C1 segment of cervical spinal cord (tissue), 14 donors: ENCODE results near the gene PPDPF.
"Not testable (repeated sequence)": the region's sequence is repeated elsewhere in the genome, so short reads cannot be mapped to it uniquely, and the experiment has no call there.

ENCODE experiments used
- DNase-seq, 14 donors: peaks; one replicate each; lab custom pipeline; 2025; lab: John Stamatoyannopoulos, UW

Gene PPDPF

GRCh38 chr20:63564036-63564810, 43.7 kb downstream of the PPDPF start:
- DNase-seq = no peak

GRCh38 chr20:63565021-63565698, 44.6 kb downstream of the PPDPF start:
- no peak for DNase-seq

- no peak for DNase-seq
These were observed 45.3 kb downstream of the PPDPF start for GRCh38 chr20:63565699-63566335.

- no peak for DNase-seq
These were observed 46.0 kb downstream of the PPDPF start for GRCh38 chr20:63566395-63567135.

GRCh38 chr20:63567136-63567385, 46.5 kb downstream of the PPDPF start:
- no peak for DNase-seq

GRCh38 chr20:63567386-63568169, 47.0 kb downstream of the PPDPF start:
- peak in 7 of 14 donors; percentile 4 to 33 (median 19) for DNase-seq

GRCh38 chr20:63568170-63568981, 47.8 kb downstream of the PPDPF start:
- no peak for DNase-seq

GRCh38 chr20:63568986-63569949, 48.7 kb downstream of the PPDPF start:
- no peak for DNase-seq

GRCh38 chr20:63570281-63571086, 49.9 kb downstream of the PPDPF start:
- no peak for DNase-seq

GRCh38 chr20:63571087-63571478, 50.5 kb downstream of the PPDPF start:
- not testable (repeated sequence) for DNase-seq
